HG03378 (cell line): ENCODE data around the gene HMX2.
"Not testable (repeated sequence)": the region's sequence is repeated elsewhere in the genome, so short reads cannot be mapped to it uniquely, and the experiment has no call there.

Experiments used
- ATAC-seq: cut with Tn5 transposase; IDR thresholded peaks from one replicate; pipeline ENCODE4 v1.9.1; 2021; ENCODE audit warnings: mild to moderate bottlenecking, moderate library complexity; ENCODE audit not compliant: unreplicated experiment

HMX2 gene

GRCh38 chr10:123150271-123150985 is 2.5 kb downstream of the HMX2 start:
- no peak for ATAC-seq

GRCh38 chr10:123150986-123151736 is 3.2 kb downstream of the HMX2 start:
- ATAC-seq: no peak

GRCh38 chr10:123151737-123152135 is 3.8 kb downstream of the HMX2 start:
- ATAC-seq: no peak

- ATAC-seq: no peak
Observed at GRCh38 chr10:123153486-123154091, 5.7 kb downstream of the HMX2 start.

GRCh38 chr10:123154092-123154710 is 6.3 kb downstream of the HMX2 start, which contains the start of gene BUB3:
Gene BUB3, plus strand, starts transcription at chr10:123154402. Its CDS starts 516 bp downstream, at chr10:123154918.
- ATAC-seq: peak; percentile 87

GRCh38 chr10:123154711-123155505 is 7.0 kb downstream of the HMX2 start:
- ATAC-seq: peak; percentile 26

GRCh38 chr10:123156078-123156477 is 8.1 kb downstream of the HMX2 start:
- no peak for ATAC-seq

- ATAC-seq: no peak
Observed at GRCh38 chr10:123157210-123157609, 9.3 kb downstream of the HMX2 start.

- ATAC-seq: no peak
Observed at GRCh38 chr10:123158682-123159081, 10.7 kb downstream of the HMX2 start.

GRCh38 chr10:123160311-123160980 is 12.5 kb downstream of the HMX2 start:
- ATAC-seq: no peak

GRCh38 chr10:123164319-123164718 is 16.4 kb downstream of the HMX2 start:
- ATAC-seq: no peak

GRCh38 chr10:123165445-123166072 is 17.6 kb downstream of the HMX2 start:
- ATAC-seq: no peak

GRCh38 chr10:123166618-123167017 is 18.7 kb downstream of the HMX2 start:
- ATAC-seq: no peak

GRCh38 chr10:123170961-123171360 is 23.0 kb downstream of the HMX2 start:
- no peak for ATAC-seq

GRCh38 chr10:123171616-123172015 is 23.7 kb downstream of the HMX2 start:
- not testable (repeated sequence) for ATAC-seq

- ATAC-seq: no peak
Observed at GRCh38 chr10:123175389-123176387, 27.8 kb downstream of the HMX2 start.

GRCh38 chr10:123178390-123178789 is 30.5 kb downstream of the HMX2 start:
- not testable (repeated sequence) for ATAC-seq
